ENCODE results near the gene SRPRA.

The SRPRA gene

DNA sequence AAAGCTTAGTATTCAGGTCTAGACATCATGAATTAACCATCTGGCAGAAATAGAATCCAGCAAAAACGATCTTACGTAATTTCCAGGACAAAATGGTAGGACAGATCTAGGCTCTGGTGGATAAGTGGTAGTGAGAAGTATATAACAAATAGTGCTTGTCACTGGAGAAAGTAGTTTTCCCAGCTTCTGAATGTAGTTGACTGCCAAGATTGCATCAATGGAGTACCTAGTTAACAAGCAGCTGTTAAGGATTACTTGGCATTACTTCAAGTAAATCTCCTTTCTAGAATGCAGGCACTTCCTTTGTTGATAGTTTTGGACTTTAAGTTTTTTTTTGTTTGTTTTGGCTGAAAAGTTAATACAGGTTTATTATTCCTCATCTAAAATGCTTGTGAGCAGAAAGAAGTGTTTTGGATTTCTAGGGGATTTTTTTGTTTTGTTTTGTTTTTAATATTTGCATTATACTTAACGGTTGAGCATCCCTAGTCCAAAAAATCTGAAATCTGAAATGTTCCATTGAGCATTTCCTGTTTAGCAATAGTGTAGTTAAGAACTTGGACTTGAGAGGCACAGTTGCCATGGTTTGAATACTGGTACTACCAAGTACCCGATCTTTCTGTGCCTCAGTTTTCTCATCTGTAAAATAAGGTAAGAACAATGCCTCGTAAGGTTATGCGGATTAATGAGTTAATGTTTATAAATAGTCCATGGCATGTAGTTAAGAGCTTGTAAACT, 36.8 kb downstream of the SRPRA start:
- no peak for DNase-seq (ENCODE audit: low read depth in 1 of 2, low spot score in 1 of 2)

DNA sequence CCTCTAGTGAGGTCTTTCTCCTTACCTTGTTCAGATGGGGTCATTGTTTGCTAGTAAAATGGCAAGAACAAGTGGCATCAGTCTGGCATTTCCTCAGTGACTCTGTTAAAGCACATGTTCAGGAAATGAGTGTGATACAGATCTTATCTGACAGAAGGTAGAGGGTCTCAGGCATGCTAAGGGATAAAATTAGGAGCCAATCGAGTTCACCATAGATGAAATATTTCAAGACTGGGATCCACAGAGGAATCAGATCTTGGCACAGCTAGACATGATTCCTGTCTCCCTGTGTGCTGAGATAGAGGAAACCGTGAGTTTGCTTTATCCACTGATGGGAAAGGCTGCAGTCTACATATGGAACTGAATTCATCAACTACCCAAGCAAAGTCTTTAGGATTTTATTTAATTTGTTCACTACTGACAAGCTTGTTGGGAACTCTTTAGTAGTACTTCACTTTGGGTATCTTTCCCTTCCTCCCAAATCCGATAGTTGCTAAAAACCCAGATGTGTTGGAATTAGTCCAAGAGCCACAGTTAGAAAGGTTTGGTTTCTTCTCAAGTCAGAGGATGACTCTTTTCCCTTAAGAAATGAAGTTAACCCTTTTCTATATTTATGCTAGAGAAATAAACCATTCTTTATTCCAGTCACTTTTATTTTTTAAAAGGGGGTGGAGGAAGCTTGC, 38.7 kb downstream of the SRPRA start:
- no peak for DNase-seq (ENCODE audit: low read depth in 1 of 2, low spot score in 1 of 2)

DNA sequence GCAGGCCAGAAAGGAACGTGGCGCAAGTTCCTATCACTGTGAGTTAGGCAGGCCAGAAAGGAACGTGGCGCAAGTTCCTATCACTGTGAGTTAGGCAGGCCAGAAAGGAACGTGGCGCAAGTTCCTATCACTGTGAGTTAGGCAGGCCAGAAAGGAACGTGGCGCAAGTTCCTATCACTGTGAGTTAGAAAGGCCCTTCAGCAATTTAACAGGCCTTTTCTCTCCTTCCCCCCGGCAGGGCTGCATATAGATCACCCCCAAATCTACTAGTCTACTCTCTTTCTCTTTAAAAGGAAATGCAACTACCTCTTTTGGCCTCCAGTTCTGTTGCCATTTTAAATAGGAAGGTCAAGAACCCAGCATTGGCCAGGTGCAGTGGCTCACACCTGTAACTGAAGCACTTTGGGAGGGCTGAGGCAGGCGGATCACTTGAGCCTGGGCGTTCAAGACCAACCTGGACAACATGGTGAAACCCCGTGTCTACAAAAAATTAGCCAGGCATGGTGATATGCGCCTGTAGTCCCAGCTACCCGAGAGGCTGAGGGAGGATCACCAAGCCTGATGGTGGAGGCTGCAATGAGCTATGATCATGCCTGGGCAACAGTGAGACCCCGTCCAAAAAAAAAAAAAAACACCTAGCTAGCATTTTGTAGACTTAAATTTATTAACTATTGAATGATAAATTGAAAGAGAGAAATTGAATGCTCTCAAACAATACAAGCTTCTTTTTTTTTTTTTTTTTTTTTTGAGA, 42.2 kb downstream of the SRPRA start:
- DNase-seq (ENCODE audit: low read depth in 1 of 2, low spot score in 1 of 2) = no peak

DNA sequence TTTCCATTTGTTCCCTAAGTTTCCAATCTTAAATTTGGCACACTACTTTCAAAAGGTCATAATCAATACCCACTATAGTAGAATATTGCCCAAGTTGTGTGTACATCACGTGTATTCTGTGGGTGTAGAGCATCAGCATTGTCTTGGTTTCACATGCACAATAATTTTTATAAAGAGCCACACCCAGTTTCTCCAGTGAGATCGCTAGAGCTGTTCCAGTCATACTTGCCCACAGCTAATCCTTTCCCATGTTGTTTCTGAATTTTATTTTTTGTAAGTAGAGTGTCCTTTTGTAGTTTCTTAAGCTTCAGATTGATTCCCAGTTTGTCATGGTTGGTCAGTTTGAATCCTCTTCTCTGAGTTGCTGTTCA, 43.4 kb downstream of the SRPRA start:
- DNase-seq (ENCODE audit: low read depth in 1 of 2, low spot score in 1 of 2) = no peak

DNA sequence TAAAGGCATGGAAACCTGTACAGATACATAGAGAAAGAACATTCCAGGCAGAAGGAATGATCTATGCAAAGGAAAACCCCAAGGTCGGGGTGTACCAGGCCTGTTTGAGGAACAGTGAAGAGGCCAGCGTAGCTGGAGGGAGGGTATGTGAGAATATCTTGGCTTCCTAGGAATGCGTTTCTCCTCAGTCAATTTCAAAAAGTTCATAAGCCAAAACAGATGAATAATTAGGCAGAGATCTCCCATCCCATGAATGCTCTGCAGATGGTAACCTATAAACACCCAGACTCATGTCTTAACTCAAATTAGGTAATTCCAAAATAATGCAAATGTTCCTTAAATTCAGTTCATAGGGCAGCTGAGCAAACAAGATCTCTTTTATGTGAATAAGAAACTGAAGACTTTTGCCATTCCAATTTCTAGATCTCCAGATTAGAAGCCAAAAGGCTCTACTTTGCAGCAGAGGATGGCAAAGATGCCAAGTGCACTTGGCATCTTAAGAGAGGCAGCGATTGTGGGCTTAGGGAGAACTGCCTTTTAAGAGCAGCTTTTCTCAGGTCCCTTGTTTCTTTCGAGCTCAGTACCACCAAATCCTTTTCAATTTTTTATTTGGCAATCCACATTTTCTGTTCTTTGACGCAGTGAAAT, 43.9 kb downstream of the SRPRA start:
- DNase-seq (ENCODE audit: low read depth in 1 of 2, low spot score in 1 of 2) = no peak

DNA sequence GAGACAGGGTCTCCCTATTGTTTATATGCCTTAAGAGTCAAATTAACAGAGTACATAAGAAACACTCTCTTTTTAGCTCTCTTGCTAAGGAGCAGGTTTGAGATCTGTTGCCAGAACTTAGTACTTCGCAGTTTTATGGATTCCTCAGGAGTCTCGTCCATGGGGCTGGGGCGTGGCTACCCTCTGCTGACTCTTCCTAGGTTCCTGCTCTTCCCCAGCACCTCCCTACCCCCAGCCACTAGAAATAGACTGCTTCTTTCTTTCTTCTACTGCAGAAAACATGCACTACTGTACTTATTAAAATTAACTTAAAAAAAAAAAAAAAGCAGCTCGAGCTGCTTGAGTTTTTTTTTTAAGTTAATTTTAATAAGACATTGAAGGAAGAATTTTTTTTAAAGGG, 49.1 kb downstream of the SRPRA start:
- no peak for DNase-seq (ENCODE audit: low read depth in 1 of 2, low spot score in 1 of 2)

DNA sequence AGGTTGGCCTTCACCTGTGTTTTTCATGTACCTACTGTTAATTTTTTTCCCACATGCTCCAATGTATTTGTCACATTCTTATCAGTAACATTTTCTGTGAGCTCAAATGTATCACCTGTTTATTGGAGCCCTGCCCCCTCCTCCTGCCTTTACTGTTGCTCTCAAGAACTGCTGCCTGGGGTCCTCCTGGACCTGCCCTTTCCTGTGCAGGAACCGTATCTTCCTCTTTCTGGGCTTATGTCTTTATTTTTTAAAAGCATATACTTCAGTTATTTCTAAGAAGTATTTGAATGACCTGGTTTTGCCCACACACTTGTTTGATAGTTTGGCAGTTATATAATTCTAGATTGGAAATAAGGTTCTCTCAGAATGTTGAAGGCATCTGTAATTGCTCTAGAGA, 51.2 kb downstream of the SRPRA start:
- no peak for DNase-seq (ENCODE audit: low read depth in 1 of 2, low spot score in 1 of 2)

DNA sequence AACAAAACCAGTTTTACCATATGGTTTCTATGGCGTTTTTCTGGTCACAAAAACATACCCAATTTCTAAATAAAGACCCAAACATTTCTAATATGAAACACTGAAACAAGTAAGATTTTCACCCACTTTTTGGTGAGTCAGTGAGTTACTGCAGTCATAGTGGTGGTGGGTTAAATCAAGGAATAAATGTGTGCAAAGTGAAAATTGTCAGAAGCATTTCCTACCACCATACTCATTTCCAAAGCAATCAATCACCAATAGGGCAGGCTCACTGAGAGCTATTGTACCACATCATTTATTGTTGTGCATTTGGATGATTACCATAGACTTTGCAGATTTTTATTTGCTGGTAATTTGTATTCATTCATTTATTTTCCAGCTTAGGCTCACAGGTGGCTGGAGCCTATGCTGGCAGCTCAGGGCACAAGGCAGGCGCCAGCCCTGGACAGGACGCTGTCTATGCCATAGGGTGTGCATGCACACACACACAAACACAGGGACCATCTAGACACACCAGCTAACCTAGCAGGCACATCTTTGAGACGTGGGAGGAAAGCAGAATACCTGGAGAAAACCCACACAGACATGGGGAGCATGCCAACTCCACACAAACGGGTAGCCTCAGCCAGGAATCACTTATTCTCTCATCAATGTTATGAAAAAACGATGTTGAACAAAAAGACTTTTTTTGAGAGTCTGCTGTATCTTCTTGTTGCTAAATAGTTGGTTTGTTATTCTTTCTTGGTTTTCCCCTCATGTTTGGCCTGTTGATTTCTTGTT, 52.0 kb downstream of the SRPRA start:
- no peak for DNase-seq (ENCODE audit: low read depth in 1 of 2, low spot score in 1 of 2)

DNA sequence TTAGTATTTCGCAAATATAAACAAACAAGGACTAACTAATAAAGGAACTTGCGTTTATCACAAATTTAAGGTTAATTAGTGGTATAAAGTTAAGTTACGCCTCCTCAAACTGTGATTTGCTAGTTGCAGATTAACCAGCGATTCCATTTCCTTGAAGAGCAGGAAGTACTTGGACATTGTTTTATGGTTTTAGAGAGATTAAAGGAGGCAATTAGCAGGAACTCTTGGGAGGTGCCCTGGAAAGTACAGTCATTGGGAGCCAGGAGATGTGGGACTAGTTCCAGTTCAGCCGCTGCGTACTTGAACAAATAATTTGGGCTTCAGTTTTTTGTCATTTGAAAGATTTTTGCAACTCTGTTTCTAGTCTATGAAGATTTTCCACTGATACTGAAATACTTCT, 53.9 kb downstream of the SRPRA start:
- no peak for DNase-seq (ENCODE audit: low read depth in 1 of 2, low spot score in 1 of 2)

DNA sequence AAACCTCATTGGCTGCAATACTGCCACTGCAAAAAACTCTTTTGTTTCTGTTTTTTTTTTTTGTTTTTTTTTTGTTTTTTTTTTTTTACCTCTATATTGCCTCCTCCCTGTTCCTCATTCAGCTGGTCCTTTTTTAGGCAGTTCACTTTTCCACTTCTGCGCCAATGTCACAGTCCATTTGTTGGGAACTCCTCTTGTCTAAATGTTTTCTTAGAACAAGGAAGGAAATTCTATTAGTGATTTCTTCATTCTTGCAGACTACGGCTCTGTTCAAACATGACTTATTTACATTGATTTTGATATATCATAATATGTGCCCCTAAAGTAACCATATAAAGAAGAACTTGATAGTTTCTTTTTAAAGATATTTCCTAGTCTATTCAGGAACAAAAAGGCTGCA, 54.3 kb downstream of the SRPRA start:
- DNase-seq (ENCODE audit: low read depth in 1 of 2, low spot score in 1 of 2) = no peak
